ENCODE data around the gene PADI3. TPM values are rescaled to one million over a fixed set of nuclear protein-coding genes. Genes with fewer than 3 reads are reported as not detected.

Gene PADI3
- total RNA-seq (2014; rRNA removed; shearing (Covaris generic)) = 5.7 and 6.0 TPM in 2 replicates

DNA sequence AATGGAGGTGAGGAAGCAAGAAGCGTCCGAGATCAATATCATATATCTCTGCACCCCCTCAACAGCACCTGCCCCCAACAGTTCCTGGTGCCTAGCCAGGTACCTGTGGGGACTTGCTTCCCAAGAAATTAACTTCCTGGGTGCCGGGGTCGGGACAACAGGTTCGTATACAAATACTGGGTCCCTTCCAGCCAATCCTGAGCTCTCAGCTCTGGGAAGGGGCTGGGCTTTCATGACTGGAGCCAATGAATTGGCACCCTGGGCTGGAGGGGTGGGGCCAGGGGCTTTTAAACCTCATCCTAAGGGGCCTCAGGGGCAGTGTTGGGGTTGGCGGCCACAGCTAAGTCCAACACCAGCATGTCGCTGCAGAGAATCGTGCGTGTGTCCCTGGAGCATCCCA, at the start of gene PADI3:
Gene PADI3, plus strand, starts transcription at position 318 of the 400 bp plus-strand sequence. Its CDS starts 40 bp downstream, at position 358.
- DNase-seq (ENCODE audit: low spot score) = no peak

- no peak for DNase-seq (ENCODE audit: low spot score)
Observed at GRCh38 chr1:17199267-17200044, 49.4 kb upstream of the PADI3 start.

DNA sequence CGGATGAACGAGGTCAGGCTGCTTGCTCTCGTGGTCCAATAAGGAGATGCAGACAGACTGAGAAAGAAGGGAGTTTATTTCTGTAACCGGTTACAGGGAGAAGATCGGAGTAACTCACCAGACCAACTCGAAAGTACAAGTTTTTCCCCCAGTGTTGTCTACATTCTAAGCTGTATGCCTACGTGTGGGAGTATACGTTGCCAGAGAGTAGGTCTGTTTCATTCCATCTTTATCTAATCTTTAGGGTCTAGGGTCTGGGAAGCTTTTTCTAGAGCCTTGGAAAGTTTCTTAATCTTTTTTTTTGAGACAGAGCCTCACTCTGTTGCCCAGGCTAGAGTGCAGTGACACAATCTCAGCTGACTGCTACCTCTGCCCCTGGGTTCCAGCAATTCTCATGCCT, 48.7 kb upstream of the PADI3 start:
- no peak for DNase-seq (ENCODE audit: low spot score)

- no peak for DNase-seq (ENCODE audit: low spot score)
Observed at GRCh38 chr1:17200756-17201155, 48.1 kb upstream of the PADI3 start.

DNA sequence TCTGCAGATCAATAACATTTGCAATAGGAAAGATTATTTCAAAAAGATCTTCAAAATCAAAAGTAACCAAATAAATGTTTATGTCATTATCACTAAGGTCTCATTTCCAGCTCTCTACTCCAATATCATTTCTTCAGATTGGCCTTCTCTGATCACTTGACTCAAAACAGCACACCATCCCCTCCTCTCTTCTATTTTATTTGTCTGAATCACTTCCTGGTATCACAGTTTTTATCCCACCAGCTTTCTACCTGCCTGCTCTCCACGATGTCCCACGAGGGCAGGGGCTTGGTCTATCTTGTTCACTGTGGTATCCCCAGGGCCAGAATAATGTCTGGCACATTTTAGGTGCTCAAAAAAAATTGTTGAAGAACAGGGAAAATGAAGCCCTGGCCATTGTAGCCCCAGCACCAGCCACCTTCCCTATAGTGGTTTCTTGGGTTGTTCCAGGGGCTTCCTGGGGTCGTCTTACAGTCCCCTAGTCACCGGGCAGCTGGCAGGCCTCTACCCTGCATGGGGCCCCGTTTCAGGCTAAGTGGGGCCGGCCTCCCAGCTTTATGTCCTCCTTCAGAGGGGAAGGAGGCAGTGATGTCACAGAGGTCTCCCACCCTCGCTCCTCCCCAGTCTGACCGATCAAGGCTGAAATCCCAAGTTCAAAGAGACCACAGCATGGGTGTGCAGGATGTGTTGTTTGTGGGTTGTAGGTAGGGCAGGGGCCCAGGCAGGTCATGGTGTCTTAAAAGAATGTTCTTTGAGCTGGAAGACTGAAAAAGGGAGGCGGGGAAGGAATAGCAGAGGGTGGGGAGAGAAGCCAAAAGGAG, 47.5 kb upstream of the PADI3 start:
- no peak for DNase-seq (ENCODE audit: low spot score)

- DNase-seq (ENCODE audit: low spot score) = no peak
Observed at GRCh38 chr1:17204546-17205440, 44.1 kb upstream of the PADI3 start, which contains the start of gene PADI1. PADI1 (plus strand) TSS chr1:17205128; CDS start chr1:17205218, 90 bp downstream.

- no peak for DNase-seq (ENCODE audit: low spot score)
Observed at GRCh38 chr1:17205652-17206051, 43.2 kb upstream of the PADI3 start.

- DNase-seq (ENCODE audit: low spot score) = no peak
Observed at GRCh38 chr1:17206196-17206595, 42.7 kb upstream of the PADI3 start.

GRCh38 chr1:17207046-17207445, 41.9 kb upstream of the PADI3 start:
- DNase-seq (ENCODE audit: low spot score) = no peak

DNA sequence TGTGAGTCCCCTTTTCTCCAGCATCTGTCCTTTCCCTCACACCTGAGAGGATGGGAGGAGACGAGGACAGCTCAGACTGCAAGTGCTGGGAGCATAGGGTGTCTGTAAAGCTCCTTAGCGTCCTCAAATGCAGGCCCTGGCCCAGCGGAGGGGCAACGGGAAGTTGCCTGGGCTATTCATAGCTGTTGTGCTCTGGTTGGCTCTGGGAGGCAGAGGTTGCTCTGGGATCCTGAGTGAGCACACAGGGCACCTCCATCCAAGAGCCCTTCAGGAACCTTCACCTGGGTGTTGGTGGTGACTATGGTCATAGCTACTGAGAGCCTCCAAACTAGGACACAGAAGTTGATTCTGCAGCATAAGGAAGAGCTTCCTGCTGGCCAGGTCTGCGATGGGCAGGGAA, 41.4 kb upstream of the PADI3 start:
- DNase-seq (ENCODE audit: low spot score) = no peak

- DNase-seq (ENCODE audit: low spot score) = peak; percentile 71
Observed at GRCh38 chr1:17207966-17208418, 40.9 kb upstream of the PADI3 start.

DNA sequence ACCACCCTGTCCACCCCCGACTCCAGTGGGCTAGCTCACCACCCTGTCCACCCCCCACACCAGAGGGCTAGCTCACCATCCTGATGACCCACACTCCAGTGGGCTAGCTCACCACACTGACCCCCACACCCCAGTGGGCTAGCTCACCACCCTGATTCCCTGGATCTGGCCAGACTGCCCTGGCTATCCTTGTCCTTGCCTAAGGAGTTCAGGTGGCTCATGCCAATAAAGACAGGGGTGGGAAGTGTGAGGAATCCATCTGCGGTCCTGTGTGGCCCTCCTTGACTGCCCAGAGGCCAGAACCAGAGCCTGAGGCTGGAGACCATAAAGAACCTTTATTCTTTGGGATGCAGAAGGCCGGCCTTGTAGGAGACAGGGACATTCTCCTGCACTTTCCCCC, 40.4 kb upstream of the PADI3 start:
- DNase-seq (ENCODE audit: low spot score) = no peak

- DNase-seq (ENCODE audit: low spot score) = no peak
Observed at GRCh38 chr1:17209430-17209829, 39.5 kb upstream of the PADI3 start.

GRCh38 chr1:17210176-17210575, 38.7 kb upstream of the PADI3 start:
- no peak for DNase-seq (ENCODE audit: low spot score)

DNA sequence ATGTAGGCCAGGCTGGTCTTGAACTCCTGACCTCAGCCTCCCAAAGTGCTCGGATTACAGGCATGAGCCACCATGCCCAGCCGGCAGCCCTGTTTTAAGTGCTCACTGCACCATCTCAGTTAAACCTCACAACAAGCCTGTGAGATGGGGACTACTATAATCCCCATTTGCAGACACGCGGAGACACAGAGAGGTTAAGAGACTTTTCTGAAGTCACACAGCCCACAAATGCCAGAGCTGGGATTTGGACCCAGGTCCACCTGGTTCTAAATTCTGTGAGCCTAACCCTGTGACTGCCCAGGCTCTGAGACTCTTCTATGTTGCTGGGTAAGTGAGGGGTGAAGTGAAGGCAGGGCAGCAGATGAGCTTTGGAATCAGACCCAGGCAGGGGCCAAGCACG, 37.5 kb upstream of the PADI3 start:
- no peak for DNase-seq (ENCODE audit: low spot score)

- DNase-seq (ENCODE audit: low spot score) = no peak
Observed at GRCh38 chr1:17212009-17212408, 36.9 kb upstream of the PADI3 start.

DNA sequence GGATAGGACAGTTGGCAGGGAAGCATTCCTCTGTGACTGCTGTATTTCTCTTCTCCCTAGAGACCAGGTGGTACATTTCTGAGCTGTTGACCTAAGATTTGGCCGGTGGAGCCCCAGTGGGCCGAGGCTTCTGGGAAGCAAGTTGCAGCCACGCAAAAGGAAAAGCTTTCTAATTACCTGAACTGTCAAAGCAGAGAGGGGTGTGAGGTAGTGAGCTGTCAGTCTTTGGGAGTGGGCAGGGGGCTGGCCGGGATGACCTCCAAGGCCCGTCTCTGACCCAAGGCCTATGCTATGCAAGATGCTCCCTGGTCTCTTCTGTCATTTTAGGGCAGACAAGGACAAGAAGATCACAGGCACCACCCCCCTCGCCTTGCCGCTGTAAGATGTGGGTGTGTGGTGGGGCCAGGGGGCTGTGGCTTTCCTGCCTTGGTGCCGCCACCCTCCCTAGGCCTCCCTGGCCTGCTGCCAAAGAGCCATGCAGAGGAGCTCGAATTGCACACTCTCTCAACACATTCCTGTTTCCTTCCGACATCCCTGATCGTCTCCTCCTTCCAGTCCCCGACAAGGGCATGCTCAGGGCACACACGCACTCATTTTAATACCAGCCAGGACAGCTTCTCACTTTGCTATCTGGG, 36.3 kb upstream of the PADI3 start:
- peak; percentile 88 for DNase-seq (ENCODE audit: low spot score)

DNA sequence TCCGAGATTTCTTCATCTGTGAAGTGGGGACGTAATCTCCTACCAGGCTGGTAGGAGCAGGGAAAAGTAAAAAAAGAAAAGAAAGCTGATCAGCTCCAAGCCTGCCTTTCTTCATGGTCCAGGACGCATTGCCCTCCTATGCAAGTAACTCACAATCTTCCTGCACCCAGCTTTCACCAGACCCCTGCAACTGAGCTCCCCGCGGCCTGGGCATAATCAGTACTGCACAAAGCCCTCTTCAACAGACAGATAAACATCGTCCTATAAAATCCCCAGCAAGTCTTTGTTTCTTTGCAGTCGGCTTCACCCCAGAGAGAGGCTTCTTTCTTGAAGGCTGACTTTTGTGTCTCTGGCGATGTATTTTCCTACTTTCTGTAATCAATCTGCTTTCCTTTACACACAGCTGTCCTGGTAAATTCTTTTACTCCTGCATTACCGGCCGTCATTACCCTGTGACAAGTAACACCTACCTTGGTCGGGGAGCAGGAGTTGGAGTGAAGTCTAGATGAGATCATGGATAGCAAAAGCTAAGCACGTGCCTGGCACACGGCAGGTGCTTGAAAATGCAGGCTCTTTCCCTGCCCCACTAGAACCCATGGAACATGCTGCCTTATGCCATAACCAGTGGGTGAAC, 35.6 kb upstream of the PADI3 start:
- DNase-seq (ENCODE audit: low spot score) = no peak

- DNase-seq (ENCODE audit: low spot score) = no peak
Observed at GRCh38 chr1:17213782-17214148, 35.1 kb upstream of the PADI3 start.

DNA sequence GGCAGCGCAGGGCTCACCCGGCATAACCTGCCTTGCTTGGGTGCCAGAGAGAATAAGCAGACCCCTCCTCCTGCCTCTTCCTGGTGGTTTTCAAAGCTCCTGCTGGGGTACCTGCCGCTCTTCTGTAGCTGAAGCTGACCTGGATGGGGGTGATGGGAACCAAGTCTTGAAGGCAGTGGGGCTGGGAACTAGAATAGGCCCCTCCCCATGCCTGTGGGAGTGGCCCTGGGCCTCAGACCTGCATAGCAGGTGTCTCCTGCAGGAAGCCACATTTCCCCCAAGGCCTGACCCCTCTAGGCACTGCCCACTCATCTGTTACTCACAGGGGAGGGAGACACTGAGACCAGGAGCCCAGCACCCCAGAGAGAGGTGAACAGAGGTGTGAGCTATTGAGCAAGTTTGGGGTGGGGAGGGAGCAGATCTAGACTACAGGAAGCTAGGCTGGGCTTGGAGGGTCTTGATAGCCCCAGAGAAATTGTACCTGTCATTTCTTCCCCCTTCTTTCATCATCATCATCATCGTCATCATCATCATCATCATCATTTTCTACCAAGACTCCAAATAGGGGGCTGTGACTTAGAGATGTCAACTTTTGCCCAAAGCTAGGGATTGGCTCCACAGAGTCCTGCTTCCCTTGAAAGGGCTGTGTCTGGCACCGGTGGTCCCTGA, 33.9 kb upstream of the PADI3 start:
- no peak for DNase-seq (ENCODE audit: low spot score)

All from H4 (cell line).